Middle frontal gyrus (tissue), 1 donor: Measurements from ENCODE around the gene EDN2.
A peak's percentile ranks its signal among the peaks of the same experiment; 100 is the strongest.

ENCODE experiments used
- DNase-seq: peaks from one replicate; pipeline ENCODE4 v3.0.0-alpha.2; 2015; ENCODE audit warnings: low spot score; ENCODE audit errors: extremely low spot score

Gene EDN2

DNA sequence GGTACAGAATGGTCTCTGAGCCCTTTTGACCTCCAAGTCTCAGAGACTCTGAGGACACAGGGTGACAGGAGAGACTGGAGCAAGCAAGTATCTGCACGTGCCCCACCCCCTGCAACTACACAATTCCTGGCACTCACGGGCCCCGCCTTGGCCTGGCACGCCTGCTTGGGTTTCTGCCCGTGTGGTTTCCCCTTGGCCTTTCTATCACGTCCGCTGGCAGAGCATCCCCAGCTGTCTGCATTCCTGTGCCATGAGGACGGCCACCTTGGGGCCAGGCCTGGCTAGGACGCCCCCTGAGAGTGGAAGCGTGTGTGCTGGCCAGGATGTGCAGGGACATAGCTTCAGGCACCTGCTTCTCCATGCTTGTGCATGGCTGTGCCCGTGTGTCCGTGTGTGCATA, 14.3 kb upstream of the EDN2 start:
- no peak for DNase-seq

DNA sequence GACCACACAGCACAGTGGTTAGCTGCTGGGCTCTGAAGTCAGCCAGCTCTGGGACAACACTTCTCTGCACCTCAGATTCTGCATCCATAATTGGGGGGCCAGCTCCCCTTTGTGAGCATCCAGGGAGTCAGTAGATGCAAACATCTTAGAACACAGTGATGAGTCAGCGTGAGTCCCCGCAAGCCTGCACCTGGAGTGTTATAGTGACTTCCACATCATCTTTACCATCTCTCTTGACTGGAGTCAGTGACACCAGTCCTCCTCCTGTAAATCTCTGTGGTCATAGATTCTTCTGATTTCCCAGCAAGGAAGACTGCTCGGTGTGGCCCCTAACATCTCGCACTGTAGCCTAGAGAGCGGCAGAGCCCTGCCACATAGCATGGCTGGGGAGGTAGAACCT, 13.9 kb upstream of the EDN2 start:
- no peak for DNase-seq

DNA sequence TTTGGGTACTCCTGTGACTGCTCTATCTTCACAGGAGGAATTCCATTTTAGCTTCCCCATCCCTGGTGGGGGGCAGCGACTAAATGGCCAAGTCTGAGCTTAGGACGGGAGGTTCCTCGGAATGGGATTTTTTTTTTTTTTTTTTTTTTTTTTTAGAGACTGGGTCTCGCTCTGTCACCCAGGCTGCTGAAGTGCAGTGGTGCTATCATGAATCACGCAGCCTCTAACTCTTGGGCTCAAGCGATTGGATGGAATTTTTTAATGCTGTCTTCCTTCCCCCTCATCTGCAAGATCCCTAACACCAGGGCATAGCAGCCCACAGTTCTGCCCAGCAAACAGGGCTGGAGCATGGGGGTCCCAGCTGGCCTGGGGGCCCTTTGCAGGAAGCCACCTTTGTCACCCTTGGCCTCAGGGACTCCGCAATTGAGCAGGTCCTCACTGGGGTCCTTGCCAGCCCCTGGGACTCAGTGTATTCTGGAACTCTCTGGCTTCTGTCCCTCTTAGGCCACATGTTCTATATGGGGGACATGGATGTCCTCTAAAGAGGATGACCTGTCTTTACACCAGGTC, 13.1 kb upstream of the EDN2 start:
- DNase-seq, result no peak

DNA sequence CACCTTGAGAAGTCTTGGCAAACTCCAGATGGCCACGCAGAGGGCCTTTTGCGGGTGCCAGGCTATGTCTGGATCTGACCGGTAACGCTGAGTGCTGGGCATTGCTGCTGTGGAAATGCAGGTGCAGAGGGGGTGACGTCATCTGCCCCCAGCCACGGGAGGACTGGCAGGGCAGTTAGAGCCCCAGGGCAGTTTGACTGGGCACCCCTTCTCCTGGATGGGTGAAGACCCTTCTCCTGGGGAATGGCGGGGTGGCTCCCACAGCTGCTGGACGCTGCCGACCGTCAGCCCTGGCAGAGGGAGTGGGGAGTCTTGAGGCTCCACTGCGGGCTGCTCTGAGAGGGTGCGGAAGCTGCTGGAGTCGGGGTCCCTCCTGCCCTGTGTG, 12.6 kb upstream of the EDN2 start:
- no peak for DNase-seq

DNA sequence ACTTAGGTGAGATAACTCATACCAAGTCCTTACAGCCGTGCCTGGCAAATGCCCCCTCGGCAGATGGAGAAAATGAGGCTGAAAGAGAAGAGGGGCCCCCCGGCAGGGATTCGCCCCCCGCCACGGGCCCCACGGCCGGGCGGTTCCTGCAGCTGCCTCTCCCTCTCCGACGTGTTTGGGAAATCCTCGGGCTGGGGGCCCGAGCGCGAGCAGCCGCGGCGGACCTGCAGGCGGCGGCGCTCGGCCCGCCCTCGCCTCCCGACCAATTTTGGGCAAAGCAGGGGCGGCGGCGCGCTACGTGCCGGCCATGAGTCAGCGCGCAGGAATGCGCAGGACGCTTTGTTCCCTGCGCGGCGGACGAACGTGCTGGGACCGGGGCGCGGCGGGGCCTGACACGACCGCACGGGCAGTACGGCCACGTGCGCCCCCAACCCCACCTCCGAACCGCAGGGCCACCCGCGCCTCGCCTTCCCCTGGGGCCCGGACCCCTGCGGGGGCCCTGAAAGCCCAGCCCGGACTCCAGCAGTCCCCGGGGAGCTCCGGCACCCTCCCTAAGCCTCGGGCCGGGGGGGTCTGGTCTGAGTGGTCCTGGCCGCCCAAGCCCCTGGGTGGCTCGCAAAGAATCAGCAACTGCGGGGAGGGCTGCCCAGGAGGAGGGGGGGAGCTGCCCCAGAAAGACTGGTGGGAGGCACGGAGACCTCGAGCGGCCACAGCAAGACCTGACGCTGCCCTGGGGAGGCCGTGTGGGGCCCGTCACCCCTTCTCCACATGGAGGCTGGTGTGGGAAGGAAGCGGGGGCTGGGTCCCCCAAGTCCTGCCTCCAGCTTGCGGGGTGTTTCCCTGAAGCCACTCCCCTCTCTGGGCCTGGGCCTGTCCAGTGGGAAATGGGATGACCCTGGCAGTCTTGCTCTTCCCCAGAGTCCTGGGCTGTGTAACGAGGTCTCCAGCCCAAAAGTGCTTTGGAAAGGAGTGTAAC, 11.9 kb upstream of the EDN2 start:
- peak; percentile 31 for DNase-seq

DNA sequence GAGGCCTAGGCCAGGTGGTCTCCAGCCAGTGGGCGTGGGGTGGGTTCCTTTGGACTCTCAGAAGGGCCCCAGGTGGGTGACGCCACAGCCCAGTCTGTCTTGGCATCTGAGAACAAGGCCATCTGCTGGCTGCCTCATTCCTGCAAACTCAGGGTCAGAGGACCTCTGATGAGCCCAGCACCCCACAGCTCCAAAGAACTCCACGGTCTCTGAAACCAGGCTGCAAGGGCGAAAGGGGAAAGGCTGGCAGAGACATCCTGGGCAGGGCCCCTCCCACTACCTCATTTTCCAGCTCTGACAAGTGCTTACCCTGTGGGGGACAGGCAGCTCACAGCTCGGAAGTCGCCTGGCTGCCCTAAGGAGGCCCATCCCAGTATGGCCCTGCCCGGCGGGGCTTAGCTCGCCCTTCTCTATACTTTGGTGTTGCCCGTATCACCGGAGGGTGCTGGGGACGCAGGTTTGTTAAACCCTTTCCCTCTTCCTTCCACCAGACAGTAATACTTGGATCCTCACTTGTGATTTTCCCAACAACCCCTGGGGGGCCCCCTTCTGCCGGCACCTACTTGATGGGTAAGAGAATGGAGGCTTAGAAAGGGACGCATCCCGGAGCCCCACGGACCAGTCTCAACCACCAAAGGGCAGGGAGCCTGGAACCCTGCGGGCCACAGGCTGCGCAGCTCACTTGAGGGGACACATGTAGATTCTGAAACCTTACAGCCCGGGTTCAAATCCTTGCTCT, 10.9 kb upstream of the EDN2 start:
- DNase-seq, result no peak

DNA sequence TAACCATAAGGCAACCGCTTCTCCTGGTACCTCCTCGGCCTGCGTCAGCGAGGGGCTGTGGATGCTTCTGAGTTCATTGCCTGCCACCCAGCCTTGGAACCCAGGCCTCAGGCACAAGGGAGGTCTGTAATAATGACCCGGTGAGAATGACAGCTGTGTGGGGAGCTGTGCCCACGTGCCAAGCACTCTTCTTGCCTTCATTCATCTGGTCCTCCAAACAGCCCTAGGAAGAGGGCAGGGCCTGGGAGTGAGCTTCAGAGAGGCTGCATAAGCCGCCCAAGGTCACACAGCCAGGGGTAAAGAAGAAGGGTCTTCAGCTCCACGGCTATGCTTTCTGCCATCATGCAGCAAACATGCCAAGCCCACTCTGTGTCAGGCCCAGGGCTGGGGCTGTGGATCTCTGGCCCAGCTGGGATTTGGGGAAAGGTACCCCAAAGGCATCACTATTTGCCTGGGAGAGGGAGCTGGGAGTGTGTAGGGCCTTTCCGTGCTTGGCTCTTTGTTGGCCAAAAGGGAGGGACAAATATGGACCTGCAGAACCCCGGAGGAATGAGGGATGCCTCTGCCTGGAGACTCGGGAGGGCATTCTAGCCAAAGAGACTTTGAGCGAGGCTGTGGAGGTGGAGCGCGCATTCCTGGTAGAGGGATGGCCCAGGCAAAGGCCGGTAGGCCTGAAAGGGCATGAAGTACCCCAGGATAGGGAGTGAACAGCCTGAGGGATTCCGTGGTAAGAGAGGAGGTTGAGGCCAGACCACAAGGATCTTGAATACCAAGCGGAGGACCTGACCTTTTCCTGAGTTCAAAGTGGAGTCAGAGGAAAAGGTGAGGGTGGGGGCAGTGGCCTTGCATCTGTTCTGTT, 10.1 kb upstream of the EDN2 start:
- no peak for DNase-seq

DNA sequence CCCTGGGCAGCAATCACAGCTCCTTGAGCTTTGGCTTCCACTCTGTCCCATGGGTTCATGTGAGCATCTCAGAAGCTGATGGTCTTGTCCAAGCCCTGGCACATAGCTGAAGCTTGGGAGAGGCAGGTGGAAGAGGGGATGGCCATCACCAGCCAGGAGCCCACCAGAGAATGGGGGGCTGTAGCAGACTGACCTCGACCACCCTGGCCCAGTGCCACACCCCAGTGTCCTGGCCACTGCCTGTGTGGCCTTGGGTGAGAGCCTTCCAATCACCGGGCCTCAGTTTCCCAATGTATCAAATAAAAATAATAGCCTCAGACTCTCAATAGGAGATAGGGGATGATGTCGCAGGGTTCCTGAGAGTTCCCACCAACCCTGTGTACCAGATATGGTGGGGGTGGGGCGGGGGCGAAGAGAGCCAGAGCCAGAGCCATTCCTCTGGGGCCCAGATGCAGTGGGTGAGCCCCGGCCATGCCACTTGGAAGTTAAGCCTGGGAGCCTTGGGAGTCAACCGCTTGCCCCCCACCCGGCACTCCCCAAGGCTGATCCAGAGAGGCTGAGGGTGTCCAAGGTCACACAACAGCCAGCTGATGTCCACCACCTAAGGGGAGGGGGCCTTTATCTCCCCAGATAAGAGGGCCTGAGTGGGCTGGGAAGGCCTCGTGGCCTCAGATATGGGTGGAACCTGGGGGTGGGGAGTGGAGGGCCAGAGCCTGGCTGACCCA, 9.3 kb upstream of the EDN2 start:
- no peak for DNase-seq

DNA sequence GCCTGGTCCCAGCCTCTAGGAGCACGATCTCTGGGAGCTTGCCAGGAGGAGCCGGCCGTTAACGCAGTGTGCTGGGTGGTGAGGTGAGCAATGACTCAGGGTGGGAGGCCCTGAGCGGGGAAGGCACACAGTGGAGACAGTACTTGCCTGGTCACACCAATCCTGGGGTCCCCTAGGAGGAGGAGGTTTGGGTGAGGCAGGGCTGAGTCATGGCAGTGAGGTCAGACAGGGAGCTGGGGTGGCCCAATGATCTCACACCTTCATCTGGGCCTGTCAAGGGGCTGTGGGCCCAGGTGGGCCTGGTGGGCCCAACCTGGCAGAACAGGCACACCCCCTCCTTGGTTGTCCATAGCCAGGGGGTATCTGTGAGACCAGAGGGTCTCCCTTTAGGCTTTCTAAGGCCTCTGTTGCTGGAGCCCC, 8.6 kb upstream of the EDN2 start:
- no peak for DNase-seq

DNA sequence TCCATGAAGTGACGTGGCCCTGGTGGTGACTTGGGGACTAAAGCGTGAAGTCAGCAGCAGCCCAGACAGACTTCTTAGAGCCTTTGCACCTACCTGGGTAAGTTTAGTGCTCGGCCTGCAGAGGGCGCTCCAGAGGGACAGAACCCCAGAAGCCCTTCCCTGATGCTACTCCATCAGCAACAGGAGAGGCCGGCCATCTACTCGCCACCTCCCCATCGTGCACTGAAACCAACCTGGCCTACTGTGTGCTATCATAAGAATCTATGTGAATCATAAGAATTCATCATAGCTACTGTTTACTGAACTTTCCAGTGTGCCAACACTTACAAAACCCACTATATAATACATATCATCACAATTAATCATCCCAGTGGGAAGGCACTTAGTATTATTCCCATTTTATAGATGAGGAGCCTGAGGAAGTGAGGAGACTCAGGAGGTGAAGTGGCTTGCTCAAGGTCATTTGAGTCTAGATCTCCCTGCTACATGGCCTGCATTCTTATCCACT, 7.9 kb upstream of the EDN2 start:
- DNase-seq, result no peak

DNA sequence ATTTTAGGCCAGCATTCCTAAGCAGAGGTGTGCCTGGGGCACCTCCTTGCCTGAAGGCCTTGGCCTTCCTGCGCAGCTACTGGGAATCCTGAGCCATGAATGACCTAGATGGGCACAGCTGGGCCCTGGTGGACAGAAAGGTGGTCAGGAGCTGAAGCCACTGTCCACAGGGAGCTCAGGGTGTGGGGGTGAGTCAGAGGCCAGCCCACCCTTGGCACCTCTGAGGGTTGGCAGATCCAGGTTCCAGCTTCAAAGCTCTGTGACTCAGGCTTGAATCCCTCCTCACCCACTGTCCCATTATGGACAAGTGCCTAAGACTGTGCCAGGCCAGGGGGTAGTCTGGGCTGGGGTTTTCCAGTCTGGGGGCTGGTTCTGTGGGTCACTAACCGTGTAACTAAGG, 6.4 kb upstream of the EDN2 start:
- DNase-seq, result no peak

DNA sequence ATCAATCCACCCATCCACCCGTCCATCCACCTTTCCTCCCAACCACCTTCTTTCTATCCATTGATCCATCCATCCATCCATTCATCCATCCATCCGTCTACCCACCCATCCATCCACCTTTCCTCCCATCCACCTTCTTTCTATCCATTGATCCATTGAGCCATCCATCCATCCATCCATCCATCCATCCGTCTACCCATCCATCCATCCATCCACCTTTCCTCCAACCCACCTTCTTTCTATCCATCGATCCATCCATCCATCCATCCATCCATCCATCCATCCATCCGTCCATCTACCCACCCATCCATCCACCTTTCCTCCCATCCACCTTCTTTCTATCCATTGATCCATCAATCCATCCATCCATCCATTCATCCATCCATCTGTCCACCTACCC, 5.1 kb upstream of the EDN2 start:
- DNase-seq, result no peak

DNA sequence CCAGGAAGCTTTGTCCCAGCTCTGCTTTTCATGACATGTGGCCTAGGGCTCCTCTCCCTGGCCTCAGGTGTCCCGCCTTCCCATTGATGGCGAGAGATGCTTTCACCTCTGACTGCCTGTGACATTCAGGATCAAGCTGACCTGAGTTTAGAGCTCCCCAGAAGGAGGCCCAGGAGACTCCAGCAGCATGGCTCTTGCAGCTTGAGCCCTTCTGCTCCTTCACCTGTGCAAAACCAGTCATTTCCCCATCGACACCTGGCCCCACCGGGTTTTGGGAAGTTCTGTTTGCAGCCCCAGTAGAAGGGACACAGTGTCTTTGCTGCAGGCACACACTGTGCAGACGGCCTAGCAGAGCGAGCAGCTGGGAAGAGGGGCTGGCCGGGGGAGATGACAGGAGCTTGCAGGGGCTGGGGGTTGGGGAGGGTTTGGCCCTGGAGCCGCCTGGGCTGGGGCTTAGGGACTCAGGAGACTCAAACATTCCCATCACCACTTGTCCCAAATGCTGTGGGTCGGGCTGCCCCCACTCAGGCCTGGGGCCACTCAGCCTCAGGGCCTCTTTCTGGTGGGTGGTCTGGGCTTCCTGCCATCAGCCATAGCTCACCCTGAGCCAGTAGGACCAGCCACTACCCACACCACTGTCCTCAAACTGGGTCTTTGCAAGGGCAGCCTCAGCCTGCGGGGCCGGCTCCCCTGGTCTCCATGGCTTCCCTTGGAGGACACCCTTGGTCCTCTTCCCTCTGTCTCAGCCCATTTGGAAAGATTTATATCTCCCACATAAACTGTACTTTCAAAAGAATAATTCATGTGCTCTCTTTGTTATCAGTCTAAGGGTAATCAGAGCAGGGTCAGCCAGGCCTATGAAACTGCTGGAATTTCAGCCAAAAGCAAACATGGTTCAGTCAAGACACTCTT, 3.8 kb upstream of the EDN2 start:
- DNase-seq, result no peak

DNA sequence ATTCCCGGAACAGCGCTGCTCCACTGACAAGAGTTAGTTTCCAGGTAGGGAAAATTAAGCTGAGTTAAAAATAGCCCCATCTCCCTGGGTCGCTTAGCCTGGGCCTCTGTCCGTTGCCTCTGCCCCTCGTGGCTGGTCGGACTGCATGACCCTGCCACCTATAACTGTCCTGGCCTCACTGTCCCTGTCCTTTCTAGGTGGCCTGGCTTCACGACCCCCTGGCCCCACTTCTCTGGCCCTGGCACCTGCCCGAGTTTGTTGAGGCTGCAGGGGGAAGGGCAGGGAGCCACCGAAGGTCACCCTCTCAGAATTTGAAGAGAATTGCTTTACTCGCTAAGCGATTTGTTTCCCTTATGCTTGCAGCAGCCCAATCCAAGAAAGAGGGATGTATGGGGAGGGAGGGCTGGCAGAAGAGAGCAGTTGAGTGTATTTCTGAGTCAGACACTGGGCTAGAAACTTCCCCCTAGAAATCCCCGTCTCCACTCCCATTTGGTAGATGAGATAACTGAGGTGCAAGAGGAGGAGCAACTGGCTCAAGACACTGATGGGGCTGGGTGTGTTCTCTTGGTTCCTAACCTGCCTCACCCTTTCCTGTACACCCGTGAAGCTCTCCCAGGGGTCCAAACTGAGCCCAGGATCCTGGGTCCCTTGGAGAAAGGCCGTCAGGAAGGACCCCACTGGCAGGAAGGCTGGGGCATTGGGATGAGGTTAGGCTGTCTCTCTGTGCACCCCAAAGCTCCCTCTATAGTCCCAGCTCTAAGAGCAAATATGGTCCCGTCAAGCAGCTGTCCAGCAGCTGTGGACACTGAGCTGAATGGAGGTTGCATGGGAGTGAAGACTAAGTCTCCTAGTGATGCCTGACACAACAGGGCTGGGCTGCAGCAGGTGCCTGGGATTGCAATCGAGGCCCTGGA, 2.9 kb upstream of the EDN2 start:
- DNase-seq, result no peak

DNA sequence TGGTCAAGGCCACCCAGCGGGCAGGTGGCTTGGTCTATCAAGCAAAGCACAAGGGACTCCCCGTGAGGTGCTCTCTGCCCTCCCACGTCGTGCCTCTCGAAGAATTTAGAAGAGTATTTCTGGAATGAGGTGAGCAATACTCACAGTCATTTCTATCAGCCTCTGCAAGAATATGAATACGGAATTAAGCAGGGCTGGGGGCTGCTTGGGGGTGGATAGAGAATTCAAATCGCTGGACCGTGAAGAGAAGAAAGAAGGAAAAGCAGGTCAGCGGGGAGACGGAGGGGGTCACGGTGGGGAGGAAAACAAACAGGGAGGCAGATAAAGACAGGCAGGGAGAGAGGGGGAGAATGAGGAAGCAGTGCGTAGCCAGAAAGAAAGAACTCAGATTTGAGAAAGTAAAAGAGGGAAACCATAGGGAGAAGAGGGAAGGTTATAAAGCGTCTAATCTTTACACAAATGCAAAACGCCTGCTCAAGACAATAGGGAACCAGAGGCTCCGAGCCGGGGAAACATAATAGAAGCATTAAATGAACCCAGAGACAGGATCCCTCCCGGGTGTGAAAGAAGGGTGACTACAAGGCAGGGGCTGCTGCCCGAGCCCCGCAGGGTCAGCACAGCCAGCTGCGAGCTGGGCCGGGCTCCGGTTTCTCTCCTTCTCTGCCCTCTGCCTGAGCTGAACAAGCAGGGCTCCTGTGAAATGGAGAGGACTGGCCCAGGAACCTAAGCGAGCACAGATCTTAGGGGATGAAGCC, 2.1 kb upstream of the EDN2 start:
- no peak for DNase-seq

DNA sequence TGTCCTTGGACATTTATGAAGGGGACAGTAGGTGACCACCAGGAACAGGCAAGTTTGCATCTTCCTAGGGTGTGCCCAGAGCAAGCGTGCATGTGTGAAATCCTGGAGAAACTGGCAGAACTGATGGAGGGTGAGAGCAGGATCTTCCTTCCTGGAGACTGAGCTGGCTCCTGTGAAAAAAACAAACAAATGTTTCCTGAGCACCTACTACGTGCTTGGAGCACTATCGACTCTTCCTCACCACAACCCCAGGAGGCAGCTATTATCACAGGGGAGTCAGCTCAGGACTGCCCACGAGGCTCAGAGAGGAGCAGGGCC, 1.5 kb upstream of the EDN2 start:
- DNase-seq, result no peak

DNA sequence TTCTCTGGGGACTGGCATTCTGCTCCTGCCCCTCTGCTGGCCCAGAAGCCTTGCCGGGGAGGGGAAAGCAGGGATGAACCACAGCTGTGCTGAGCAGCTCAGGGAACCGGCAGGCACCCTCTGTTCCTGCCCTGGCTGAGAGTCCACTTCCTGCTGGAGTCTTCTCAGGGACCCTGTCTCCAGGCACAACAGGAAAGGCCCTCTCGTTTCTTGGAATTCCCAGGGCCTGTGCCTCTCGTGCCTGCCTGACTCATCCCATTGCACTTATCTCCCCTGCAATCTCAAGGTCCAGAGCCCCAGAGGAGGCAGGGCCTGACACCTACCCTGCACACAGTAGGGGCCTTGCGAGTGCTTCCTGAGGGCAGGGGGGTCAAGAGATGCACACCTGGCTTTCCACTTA, 1.1 kb upstream of the EDN2 start:
- no peak for DNase-seq

DNA sequence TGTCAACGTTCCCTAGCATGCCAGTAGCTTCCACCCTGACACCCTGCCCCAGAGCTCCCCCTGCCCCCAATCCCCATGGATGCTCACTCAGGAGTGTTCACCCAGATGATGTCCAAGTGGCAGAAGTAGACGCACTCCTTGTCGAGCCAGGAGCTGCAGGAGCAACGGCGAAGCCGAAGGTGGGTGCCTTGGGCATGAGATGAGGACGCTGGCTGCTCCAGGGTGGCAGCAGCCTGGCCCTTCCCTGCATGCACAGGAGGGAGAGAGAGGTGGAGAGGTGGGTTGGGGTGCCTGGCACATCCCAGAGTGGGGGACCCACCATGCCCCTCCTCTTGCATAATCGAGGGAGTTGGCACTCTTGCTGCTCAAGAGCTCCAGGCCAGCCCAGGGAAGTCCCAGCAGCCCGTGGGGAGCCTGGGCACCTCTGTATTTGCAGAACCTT, 502 bp downstream of the EDN2 start:
- no peak for DNase-seq
